Right ventricle myocardium inferior (tissue), 1 donor: ENCODE measurements around the gene EMC1. TPM values are rescaled to one million over a fixed set of nuclear protein-coding genes. Genes with fewer than 3 reads are reported as not detected.
"Not testable (repeated sequence)": the region's sequence is repeated elsewhere in the genome, so short reads cannot be mapped to it uniquely, and the experiment has no call there.

Experiments
- ATAC-seq: fragments of 200-7000 bp; cut with Tn5 transposase; one replicate; pipeline ENCODE4 v1.9.1; 2020; ENCODE audit warnings: mild to moderate bottlenecking, moderate library complexity
- DNase-seq: peaks from one replicate; pipeline ENCODE4 v3.0.0; 2021; ENCODE audit errors: missing footprints
- intact Hi-C: fragments of 100-400 bp; cut with DNase I; formaldehyde crosslinking; loops from one replicate; pipeline ENCODE4 v1.11.0; 2022
- total RNA-seq: library from RNA; stranded (reverse); fragmentation: NEBNext Ultra II Directional; extraction: Animal tissue kit (Norgen Biotek cat#: 25700); gene quantifications from one replicate; pipeline ENCODE4 v1.2.1, GENCODE V29; 2021
- donor health status: DM: no; HTN: yes; CAD: no; lungs with severe emphysema.

EMC1 gene
- total RNA-seq, 1 donor from 2014 or later: 30.5 TPM

GRCh38 chr1:19203440-19203839, 47.9 kb downstream of the EMC1 start:
- intact Hi-C loops: no loop called here

GRCh38 chr1:19202396-19202795, 48.9 kb downstream of the EMC1 start:
- DNase-seq (no peak), ATAC-seq (no peak)
- intact Hi-C loops: no loop called here

More at GRCh38 chr1:19203440-19203839, 47.9 kb downstream of the EMC1 start:
- DNase-seq: no peak
- ATAC-seq: peak; percentile 61

- intact Hi-C loops: no loop called here
- no peak for DNase-seq
- no peak for ATAC-seq
These were observed 51.2 kb downstream of the EMC1 start for GRCh38 chr1:19199969-19200604.

GRCh38 chr1:19199329-19199968, 51.9 kb downstream of the EMC1 start:
- no peak for ATAC-seq
- DNase-seq: no peak
- intact Hi-C loops: no loop called here

- intact Hi-C loops: no loop called here
- DNase-seq (no peak), ATAC-seq (no peak)
These were observed 52.5 kb downstream of the EMC1 start for GRCh38 chr1:19198820-19199219.

- ATAC-seq (no peak), DNase-seq (no peak)
- intact Hi-C loops: no loop called here
These were observed 53.5 kb downstream of the EMC1 start for GRCh38 chr1:19197845-19198244.

GRCh38 chr1:19196331-19196730, 55.0 kb downstream of the EMC1 start:
- intact Hi-C loops: no loop called here
- DNase-seq: no peak
- no peak for ATAC-seq

GRCh38 chr1:19193004-19193403, 58.3 kb downstream of the EMC1 start:
- no peak for ATAC-seq
- DNase-seq: no peak
- intact Hi-C loops: no loop called here

- ATAC-seq (no peak), DNase-seq (no peak)
- intact Hi-C loops: no loop called here
These were observed 59.5 kb downstream of the EMC1 start for GRCh38 chr1:19191811-19192210.

GRCh38 chr1:19190468-19190867, 60.9 kb downstream of the EMC1 start:
- intact Hi-C loops: no loop called here
- DNase-seq (no peak), ATAC-seq (no peak)

- DNase-seq (no peak), ATAC-seq (no peak)
- intact Hi-C loops: no loop called here
These were observed 62.1 kb downstream of the EMC1 start for GRCh38 chr1:19189270-19189669.

GRCh38 chr1:19187852-19188251, 63.5 kb downstream of the EMC1 start:
- ATAC-seq: no peak
- no peak for DNase-seq
- intact Hi-C loops: no loop called here

GRCh38 chr1:19186001-19186400, 65.3 kb downstream of the EMC1 start:
- no peak for DNase-seq
- intact Hi-C loops: no loop called here
- no peak for ATAC-seq

- intact Hi-C loops: no loop called here
- ATAC-seq (no peak), DNase-seq (no peak)
These were observed 69.1 kb downstream of the EMC1 start for GRCh38 chr1:19182223-19182622.

GRCh38 chr1:19180265-19180657, 71.1 kb downstream of the EMC1 start:
- intact Hi-C loops: not testable (repeated sequence)

GRCh38 chr1:19179597-19180264, 71.6 kb downstream of the EMC1 start:
- intact Hi-C loops: loop anchor here (2.0 kb wide), 1 partner anchor 61 kb away; no protein-coding TSS in a partner anchor
- ATAC-seq (no peak), DNase-seq (no peak)

More at GRCh38 chr1:19180265-19180657, 71.1 kb downstream of the EMC1 start:
- ATAC-seq, DNase-seq: not testable (repeated sequence)

- intact Hi-C loops: loop anchor here (2.0 kb wide), 1 partner anchor 62 kb away; no protein-coding TSS in a partner anchor
- no peak for DNase-seq
- ATAC-seq: no peak
These were observed 72.5 kb downstream of the EMC1 start for GRCh38 chr1:19178734-19179398.

- ATAC-seq: no peak
- no peak for DNase-seq
- intact Hi-C loops: loop anchor here (2.0 kb wide), 1 partner anchor 63 kb away; no protein-coding TSS in a partner anchor
These were observed 73.5 kb downstream of the EMC1 start for GRCh38 chr1:19177811-19178210.

GRCh38 chr1:19169642-19170041, 81.7 kb downstream of the EMC1 start:
- intact Hi-C loops: loop anchor here (5.0 kb wide), 1 partner anchor 32 kb away; no protein-coding TSS in a partner anchor
- no peak for DNase-seq
- ATAC-seq: no peak
